Measurements from ENCODE around the gene MON1B. TPM values are rescaled to one million over a fixed set of nuclear protein-coding genes. Genes with fewer than 3 reads are reported as not detected.
A peak's percentile ranks its signal among the peaks of the same experiment; 100 is the strongest.

MON1B gene
- total and polyA plus RNA-seq, 9 of the 15 experiments (the other 6 are each of a cell fraction or from before 2014, with no cell fraction given), result 5.0 to 66.0 (median 12.6) TPM

DNA sequence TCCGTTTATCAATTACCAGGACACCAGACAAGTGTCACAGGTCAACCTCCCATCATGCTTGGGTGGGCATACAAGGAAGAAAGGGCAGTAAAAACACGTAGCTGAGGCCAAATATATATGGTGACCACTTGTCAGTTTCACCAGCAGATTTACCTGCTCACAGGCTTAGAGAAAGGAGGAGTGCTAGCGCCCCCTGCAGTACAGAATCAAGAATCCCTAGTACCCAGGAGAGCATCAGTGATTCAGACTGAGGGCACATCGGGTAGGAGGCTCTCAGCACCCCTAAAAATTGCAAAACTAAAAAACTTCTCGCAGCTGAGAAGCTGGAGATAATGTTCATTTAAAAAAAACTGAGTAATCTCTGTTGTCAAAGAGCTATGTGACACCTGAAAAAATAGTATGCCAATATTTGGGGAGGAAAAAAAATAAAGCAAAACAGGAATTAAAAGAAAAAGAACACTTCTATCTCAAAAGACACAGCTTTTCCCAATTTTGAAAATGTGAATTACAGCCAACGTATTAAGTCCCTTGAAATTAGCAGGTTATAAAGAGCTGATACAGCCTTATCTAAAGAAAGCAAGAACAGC lies 21.2 kb upstream of the MON1B start:
- in situ Hi-C loops (cut with MboI), result loop anchor here (5.0 to 25.0 kb wide), 2 partner anchors 507 to 1382 kb away; no protein-coding TSS in a partner anchor
- TF ChIP-seq ZNF644 (tag; IDR thresholded peaks at IDR 0.05; ENCODE audit: low read depth) (no peak), ZNF274 (IDR thresholded peaks at IDR 0.05; ENCODE audit: borderline replicate concordance, low read depth, low read length) (no peak), BACH1 (tag; IDR thresholded peaks at IDR 0.05) (no peak), SP2 (IDR thresholded peaks at IDR 0.05; ENCODE audit: extremely low read depth, low read depth, low read length, poor library complexity, severe bottlenecking) (no peak), ZNF668 (CRISPR knock-in tag; IDR thresholded peaks at IDR 0.05) (no peak), RAD21 (CRISPR knock-in tag; conservative IDR thresholded peaks at IDR 0.05 in 1 of 2, IDR thresholded peaks at IDR 0.05 in 1 of 2) (peak; percentile 52 to 81), TBL1XR1 (IDR thresholded peaks at IDR 0.05; ENCODE audit: low read length in 2 of 2) (no peak), DEAF1 (CRISPR knock-in tag; IDR thresholded peaks at IDR 0.05) (peak; percentile 41; the same call in 1 of the 2 replicates), XRCC3 (IDR thresholded peaks at IDR 0.05) (no peak), ZNF830 (CRISPR knock-in tag; IDR thresholded peaks at IDR 0.05) (no peak), KDM2B (CRISPR knock-in tag; IDR thresholded peaks at IDR 0.05) (no peak), CC2D1A (IDR thresholded peaks at IDR 0.05) (0 out of 2 replicates have a peak, but pooled peaks have one; percentile 31), JUND (IDR thresholded peaks at IDR 0.05; ENCODE audit: borderline replicate concordance, low read depth, low read length) (no peak), JUND (tag; IDR thresholded peaks at IDR 0.05; ENCODE audit: borderline replicate concordance, low read depth, low read length) (no peak), SRSF1 (IDR thresholded peaks at IDR 0.05; ENCODE audit: low read depth, low read length) (no peak), NR2C1 (IDR thresholded peaks at IDR 0.05) (no peak), NR2C1 (tag; IDR thresholded peaks at IDR 0.05) (no peak), SMC3 (conservative IDR thresholded peaks at IDR 0.05; ENCODE audit: insufficient read depth, low read depth, low read length) (peak; percentile 46; the same call in 1 of the 2 replicates)
- TF ChIP-seq, protein P1, sequence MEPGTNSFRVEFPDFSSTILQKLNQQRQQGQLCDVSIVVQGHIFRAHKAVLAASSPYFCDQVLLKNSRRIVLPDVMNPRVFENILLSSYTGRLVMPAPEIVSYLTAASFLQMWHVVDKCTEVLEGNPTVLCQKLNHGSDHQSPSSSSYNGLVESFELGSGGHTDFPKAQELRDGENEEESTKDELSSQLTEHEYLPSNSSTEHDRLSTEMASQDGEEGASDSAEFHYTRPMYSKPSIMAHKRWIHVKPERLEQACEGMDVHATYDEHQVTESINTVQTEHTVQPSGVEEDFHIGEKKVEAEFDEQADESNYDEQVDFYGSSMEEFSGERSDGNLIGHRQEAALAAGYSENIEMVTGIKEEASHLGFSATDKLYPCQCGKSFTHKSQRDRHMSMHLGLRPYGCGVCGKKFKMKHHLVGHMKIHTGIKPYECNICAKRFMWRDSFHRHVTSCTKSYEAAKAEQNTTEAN (CRISPR knock-in tag; IDR thresholded peaks at IDR 0.05), result no peak

More for the DNA sequence above, 21.2 kb upstream of the MON1B start:
- Histone ChIP-seq H3K27me3 (ENCODE audit: control insufficient read depth in 2 of 2, insufficient read depth in 2 of 2, low read length in 2 of 2) (no peaks in the 10 kb centered on the region; a peak in 1 of 5 replicates), H3K4me1 (replicated peaks in 1 of 2; ENCODE audit: control insufficient read depth in 2 of 2, insufficient read depth in 2 of 2, low read length in 2 of 2) (no peaks in the 10 kb centered on the region), H3K4me2 (ENCODE audit: insufficient read depth, low read length) (no peak overlapping the region), H2AFZ (ENCODE audit: low read depth, low read length) (no peak overlapping the region), H3K79me2 (ENCODE audit: control insufficient read depth, insufficient read depth, low read length) (no peaks in the 10 kb centered on the region), H3K36me3 (ENCODE audit: control insufficient read depth, insufficient read depth, low read length) (no peaks in the 10 kb centered on the region), H3K27ac (ENCODE audit: extremely low read depth, low read depth, low read length) (no peak overlapping the region), H4K20me1 (replicated peaks; ENCODE audit: control insufficient read depth, insufficient read depth, low read length) (no peaks in the 10 kb centered on the region), H3K9me1 (ENCODE audit: control insufficient read depth, insufficient read depth, low read length) (no peaks in the 10 kb centered on the region), H3K4me3 (no peak overlapping the region), H3K9ac (ENCODE audit: insufficient read depth in 1 of 2, low read depth in 2 of 2, low read length in 2 of 2) (no peak overlapping the region), H3K9me3 (replicated peaks; ENCODE audit: control insufficient read depth, insufficient read depth, low read depth, low read length) (no peaks in the 10 kb centered on the region)
- peak; percentile 58 to 74 (median 59) for DNase-seq (ENCODE audit: extremely low read depth in 1 of 4, low spot score in 3 of 4)
- ChIA-PET CTCF (ENCODE audit: low intra/inter-chr PET ratio) (interaction anchor here (1.0 to 4.2 kb wide), 2 partner anchors 1369 to 1381 kb away, joined by 5 to 23 read pairs; no protein-coding TSS in a partner anchor), POLR2A (interaction anchor here (0.6 to 1.4 kb wide), 2 partner anchors 10 to 1538 kb away, joined by 3 read pairs; no protein-coding TSS in a partner anchor)
- FAIRE-seq, result peak; percentile 80
- intact Hi-C loops (cut with micrococcal nuclease), result loop anchor here (2.0 to 10.0 kb wide), 2 partner anchors 505 to 1369 kb away; no protein-coding TSS in a partner anchor
- ATAC-seq, result peak; percentile 94
- no TSS peak for BruUV-seq (replicated peaks)
- 1% methylated on average over 5 of the region's 6 CpGs for WGBS (ENCODE audit: insufficient coverage, low coverage, missing lambda C conversion rate)

Data from K562 (cell line).